GOT3 (cell line): Measurements from ENCODE around the gene MEN1.

Experiments
- DNase-seq: peaks from one replicate; lab custom pipeline; 2025; ENCODE audit warnings: mixed read lengths; lab: John Stamatoyannopoulos, UW

Gene MEN1

DNA sequence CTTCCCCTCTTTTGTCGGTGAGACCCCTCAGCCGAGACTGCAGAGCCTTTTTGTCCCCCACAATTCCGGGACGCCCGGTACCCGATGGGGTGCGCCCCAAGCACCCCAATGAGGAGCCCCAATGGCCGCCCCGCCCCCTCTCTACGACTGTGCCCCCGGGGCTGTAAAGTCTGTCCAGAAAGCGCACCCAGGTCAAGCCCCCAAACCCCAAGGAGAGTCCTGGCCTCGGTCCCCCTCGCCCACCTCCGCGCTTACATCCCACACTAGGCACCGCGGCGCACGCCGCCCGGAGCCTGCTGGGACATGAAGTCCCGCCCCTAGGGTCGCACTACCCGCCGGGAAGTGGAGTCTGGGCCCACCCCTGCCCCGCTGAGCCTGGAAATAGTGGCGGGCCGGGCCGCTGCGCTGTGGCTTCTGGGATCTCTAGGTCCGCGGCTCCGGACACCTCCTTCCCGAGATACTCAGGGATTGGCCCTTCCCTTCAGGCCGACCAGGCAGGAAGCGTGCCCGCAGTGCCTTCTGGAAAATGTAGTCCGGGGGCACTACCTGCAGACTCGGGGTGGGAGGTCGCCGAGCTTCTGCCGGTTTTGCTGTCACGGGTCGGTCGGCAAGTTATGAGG, at the start of gene MEN1:
Gene MEN1, minus strand, starts transcription at position 281 of the 620 bp plus-strand sequence. CDS start 442 bp downstream, outside the sequence.
- peak; percentile 41 for DNase-seq

DNA sequence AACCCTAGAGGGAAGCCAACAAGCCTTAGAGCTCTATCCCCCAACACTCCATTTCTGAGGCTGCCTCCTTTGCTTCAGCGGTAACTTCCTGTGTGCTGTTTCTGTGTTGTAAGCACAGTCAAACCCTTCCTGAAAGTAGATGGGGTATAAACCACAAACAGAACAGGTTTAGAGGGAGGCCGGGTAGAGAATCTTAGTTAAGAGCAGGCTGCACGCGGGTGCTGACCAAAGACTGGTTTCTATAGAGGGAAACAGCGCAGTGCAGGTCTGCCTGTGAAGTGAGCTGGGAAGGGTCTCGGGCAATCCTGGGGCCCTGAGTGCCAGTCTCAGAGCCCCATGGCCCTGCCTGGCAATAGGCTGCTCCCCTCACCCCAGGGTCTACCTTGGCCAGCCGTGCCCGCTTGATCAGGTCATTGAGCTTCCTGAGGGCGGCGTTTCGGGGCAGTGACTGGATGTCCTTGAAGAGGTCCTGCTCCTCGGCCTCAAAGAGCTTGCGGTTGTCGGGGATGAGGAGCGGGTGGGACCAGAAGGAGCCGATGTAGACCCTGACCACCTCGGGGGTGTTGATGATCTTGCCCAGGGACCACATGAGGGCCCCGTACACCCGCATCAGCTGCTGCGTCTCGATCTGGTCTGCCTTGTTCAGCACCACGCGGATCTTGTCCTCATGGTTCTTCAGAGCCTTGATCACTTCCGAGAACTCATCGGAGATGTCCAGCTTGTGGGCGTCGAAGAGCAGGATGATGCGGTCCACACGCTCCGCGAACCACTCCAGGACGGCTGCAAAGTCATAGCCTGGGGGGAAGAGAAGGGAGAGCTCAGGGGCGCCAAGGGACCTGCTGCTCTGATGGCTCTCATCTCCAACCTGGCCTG, 49.4 kb upstream of the MEN1 start:
- DNase-seq: no peak

DNA sequence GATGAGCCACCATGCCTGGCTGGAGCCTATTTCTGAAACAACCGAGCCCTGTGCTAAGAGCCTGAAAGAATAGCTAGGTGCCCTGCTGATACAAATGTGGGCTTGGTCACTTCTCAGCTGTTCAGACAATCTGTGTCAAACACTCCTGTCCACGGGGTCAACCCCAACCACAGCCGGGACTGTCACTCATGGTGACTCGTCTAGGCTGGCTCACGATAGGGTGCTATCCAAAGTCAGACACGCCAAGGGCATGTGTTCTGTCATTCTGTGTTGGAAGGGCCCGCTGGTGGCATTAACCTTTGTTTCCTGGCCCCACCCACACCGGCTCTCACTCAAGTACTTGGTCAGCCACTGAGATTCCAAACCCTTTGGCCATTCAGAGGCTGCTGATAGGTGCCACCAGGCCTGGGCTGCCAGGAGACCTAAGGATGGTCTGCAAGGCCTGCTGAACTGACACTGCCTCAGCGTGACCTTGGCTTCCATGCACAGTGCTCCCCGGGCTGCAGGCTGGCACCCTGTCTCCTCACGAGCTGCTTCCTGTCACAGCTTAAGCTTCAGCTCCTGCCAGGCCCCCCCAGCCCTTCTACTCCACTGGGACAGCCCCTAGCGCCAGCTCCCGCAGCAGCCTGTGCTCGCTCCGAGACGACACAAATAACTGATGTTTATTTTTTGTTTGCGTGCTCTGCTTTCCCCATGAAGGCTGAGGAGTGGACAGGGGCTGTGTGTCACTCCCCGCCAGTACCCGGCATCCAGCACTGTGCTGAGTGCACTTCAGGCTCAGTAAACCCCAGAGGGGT, 48.3 kb upstream of the MEN1 start:
- no peak for DNase-seq

DNA sequence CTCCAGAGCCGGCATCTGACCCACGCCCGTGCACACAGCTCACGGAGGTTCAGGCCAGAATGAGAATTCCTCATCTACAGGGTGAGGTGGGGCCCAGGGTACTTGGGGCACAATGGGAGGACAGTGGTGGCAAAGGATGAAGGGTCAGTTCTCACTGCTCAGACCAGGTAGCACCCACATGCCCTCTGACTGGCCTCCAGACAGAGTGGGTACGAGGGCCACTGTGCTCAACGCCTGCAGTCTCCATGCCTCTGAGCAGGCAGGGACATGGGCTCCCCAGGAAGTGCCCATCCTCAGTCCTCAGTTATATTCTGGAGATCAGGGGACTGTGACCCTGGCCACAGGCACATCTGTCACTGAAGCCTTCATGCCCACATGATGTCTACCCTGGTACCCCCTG, 47.1 kb upstream of the MEN1 start:
- DNase-seq: no peak

DNA sequence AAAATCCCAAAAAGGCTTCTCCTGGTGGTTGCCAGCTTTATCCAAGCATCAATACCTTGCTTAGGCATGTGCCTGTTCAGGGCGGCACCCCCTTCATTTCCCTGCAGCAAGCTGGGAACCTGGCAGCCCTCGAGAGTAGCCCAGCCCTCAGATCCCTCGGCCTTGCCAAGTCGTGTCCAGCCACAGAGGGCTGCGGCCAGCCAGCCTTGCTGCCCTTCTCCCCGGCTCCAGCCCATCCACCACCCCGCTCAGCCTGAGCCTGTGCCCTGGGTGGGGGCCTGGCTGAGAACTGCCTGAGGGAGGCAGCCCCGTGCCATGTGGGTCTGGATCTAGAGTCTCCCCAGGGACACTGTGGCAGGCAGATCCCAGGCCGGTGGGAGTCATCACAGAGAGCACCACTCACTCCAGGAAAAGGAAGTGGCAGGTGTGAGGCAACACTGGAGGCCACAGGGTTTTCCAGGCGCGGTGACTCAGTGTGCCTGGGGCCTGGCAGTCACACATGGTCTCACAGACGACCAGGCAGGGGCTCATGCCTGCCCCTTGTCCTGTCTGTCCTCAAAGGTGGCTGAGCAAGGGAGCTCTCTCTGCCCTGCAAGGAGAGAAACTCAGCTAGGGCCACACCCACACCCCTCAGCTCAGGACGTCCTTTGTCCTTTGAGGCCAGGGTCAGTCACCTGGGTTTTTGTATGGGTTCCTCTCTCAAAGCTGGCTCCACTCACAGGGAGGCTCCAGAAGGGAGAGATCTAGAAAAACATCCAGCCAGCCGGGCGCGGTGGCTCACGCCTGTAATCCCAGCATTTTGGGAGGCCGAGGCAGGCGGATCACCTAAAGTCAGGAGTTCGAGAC, 46.3 kb upstream of the MEN1 start:
- DNase-seq: no peak

DNA sequence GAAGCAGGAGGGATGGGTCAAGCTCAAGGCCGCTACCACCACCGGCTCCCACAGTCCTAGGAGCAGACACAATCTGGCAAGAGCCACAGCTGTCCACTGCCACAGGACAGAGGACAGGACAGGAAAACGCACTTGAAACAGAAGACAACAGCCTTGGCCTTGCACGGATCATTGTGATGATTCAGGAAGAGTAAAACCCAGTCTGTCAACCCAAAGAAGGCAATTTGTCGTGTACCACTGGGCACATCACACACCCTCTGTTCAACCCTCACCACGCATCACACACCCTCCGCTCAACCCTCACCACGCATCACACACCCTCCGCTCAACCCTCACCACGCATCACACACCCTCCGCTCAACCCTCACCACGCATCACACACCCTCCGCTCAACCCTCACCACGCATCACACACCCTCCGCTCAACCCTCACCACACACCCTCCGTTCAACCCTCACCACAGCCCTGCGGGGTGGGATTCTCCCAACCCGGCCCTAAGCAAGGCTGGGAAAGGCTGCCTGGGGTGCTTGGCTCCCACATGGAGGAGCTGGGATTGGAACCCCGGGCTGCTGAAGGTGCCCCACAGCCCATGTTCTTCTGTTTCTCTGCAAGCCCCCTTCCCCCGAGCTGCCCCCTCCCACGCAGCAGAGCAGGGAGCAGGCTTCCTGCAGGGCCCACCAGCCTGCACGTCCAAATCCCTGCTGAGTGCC, 45.4 kb upstream of the MEN1 start:
- no peak for DNase-seq

DNA sequence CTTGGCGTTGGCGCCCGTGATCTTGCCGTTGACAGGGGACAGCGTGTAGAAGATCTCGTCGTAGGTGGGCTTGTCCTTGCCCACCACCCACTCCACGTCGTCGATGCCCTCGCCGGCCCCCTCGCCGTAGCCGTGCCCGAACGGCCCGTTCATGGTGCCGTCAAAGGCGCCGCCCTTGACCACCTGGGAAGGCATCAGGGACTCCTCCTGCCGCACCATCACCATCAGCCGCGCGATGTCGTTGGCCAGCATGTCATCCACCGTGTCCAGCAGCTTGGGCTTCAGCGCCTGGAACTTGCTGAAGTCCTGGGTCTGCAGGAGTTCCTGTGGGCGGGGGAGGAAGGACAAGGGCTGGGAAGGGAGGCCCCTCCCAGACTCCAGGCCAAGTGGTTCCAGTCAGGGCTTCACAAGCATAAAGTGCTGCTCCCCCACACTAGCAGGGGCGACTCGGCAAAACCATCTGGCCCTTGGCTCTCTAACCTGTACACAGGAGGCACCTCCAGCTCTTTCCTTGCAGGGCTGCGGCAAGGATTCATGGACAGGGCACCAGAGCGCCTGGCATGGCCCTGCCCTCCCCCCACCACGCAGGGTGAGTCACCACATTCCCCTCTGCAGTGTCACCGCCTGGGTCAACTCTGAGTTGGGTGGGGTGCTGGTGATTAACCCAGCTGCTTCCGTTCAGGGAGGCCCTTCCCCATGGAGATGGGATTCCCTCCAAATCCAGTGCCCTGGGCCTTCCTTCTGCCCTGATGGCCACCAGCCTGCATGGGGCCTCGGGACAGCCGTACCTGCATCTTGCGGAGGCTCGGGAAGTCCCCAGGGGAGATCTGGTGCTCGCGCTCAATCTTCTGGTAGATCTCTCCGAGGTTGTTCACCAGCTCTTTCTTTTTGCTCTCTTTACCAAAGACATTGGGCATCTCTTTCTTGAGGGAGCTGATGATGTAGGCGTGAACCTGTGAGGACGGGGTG, 44.5 kb upstream of the MEN1 start:
- peak; percentile 55 for DNase-seq

DNA sequence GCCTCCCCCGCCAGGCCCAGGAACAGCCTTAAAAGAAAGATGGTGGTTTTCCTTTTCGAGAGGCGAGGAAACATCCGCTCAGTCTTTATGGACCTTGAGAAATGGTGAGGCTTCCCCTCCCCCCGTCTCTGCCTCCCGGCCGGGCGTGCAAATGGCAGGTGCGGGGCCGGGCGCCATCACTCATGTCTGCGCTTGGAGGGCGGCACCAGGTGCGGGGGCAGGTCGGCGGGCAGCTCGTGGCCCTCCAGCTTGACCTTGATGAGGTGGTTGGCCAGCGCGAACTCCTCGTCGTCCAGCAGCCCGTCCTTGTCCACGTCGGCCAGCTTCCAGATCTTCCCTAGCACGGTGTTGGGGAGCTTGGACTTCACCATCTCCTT, 43.8 kb upstream of the MEN1 start:
- no peak for DNase-seq

DNA sequence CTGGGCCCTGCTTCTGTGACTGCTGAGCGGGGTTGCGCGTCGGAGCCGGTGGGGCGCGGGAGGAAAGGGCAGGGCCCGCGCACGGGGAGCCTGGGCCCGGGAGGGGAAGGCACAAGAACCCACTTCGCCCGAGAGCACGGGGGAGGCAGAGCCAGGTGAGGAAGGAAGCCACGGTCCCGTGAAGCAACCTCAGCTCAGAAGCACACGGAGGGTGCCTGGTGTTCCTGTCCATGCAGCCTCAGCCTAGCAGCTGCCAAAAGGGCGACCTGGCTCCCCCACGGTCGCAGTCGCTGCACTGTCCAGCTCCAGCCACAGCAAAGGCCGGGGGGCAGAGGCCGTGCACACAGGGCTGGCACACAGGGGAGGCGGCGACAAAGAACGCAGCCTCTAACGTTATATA, 43.4 kb upstream of the MEN1 start:
- no peak for DNase-seq

DNA sequence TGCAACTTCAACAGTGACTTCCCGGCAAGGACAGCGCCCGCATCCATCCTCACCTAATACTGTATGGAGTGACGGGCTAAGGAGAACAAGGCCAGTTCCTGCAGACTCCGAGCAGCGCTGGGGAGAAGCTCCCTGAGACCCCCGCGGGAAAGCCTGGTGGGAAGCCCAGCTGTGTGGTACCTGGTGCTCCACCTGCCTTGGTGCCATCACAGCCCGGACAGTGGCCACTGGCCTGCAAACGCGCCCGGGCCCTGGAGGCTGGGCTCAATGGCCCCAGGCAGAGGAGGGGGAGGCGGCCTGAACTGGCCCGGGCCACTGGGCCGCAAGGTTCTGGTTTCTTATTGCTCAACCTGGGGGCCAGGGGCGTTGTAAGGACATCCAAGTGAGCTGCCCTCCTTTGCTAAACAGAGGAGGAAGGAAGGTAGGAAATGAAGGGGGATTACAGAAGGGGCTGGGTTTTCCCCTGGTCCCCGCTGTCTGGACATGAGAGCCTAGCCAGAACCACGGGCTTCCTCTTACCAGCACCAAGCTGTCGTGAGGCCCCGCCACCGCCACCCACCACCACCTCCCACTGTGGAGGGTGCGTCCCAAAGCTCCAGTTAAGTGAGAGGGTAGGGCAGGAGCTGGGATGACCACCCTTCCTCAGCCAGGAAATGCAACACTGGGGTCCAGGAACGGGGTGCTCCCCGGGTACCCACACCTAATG, 42.6 kb upstream of the MEN1 start:
- no peak for DNase-seq

DNA sequence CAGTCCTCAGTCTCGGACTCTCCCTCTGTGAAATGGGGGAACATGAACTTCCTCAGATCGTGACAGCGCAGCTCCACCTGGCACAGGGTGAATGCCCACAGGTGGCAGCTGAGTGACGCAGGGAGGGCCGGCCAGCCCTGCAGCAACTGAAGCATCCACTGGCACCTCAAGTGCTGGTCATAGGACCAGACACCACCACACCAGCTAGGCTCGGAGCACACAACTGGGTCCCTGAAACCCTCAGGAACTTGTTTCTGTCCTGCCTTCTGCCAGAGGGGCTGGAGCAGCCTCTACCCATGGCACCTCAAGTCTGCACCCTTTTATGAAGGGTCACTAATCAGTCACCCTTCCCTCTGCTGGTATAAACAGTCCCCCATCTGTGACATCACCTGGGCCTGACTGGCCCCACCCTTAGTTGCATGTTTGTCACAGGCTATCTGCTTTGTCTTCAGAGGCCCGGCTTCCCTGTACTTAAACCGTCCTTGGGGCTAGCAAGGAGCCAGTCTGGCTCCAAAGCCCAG, 41.5 kb upstream of the MEN1 start:
- no peak for DNase-seq

DNA sequence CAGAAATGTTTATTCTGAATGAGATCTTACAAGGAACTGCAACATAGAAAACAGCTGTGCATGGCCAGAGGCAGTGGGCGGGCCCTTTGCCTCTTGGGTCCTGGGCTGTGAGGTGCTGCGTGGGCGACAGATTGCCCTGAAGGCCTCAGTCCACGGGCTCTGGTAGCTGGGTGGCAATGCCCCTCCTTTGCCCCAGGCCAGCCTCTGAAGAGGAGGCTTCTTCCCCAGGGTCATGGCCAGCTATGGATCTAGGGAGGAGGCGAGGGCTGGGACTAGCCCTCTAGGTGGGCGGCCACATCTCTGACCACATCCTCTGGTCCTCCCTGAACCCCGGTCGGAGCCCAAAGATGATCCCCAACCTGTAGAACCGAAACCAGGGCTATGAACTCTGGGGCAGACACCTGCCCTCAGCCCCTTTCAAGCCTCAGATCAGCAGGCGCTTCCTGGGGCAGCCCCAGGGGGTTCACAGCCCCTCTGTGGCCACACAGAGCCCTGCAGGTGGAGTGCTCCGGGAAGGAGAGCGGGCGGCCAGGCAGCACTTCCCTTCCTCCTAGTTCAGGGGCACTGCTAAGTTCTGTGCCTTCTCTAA, 40.7 kb upstream of the MEN1 start:
- DNase-seq: no peak

DNA sequence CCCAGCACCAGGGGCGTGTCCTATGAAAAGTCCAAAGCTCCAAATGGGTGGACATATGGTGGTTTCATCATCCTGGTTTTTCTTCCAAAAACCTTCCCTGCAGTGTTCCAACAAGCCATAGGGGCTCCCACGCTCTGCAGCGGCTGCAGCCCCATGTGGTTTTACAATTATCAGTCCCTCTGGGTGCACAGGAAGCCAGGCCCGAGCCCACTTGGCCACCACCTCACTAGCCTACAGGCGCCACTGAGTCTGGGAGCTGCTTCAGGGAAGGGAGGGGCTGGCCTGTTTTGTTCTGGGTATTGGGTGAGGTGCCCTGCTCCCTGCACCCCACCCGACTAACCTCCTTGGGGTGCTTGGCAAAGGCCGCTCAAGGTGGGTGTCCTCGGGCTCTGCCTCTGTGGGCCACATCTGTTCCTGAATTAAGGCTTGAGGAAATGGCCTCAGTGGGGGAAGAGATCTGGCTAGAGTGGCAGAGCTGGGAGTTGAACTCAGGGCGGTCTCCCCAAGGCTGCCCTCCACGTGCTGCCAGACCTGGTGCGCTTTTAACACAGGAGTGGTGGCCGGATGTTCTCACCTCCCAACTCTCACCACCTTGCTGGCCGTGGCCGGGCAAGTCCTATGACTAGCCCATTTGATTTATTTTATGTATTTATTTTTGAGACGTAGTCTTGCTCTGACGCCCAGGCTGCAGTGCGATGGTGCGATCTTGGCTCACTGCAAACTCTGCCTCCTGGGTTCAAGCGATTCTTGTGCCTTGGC, 39.4 kb upstream of the MEN1 start:
- no peak for DNase-seq

DNA sequence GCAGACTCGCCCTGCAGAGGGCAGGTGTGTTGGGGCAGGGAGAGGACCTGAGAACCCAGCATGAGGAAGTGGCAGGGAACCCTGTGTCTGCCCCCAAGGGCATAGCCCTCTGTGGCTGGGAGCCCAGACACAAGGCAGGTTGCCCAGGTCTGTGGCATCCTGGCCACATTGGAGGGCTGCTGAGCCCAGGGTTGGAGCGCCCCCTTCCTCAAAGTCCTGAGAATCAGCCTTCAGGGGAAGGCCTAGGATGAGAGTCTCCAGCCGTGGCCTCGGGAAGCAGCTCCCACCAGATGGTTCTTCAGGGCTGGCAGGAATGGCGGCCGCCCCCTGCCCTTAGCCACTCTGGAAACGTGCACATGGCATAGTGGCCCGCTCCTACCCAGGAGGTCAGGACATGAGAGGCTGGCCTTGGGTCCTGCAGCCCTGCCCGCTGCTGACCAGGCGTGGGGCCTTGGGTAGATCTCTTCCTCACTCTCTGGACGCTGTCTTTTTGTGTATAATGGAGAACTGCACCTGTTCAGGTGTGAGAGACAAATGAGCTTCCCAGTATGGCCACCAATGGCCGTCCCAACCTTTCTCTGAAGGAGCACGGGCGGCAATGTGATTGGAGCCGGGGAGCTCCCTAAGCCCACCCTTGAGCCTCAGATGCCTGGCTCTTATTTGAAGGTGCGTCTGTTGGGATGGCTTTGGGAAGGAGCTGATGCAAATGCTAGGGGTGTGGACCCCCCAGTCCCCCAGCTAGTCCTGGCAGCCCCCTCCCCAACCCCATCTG, 38.7 kb upstream of the MEN1 start:
- no peak for DNase-seq

DNA sequence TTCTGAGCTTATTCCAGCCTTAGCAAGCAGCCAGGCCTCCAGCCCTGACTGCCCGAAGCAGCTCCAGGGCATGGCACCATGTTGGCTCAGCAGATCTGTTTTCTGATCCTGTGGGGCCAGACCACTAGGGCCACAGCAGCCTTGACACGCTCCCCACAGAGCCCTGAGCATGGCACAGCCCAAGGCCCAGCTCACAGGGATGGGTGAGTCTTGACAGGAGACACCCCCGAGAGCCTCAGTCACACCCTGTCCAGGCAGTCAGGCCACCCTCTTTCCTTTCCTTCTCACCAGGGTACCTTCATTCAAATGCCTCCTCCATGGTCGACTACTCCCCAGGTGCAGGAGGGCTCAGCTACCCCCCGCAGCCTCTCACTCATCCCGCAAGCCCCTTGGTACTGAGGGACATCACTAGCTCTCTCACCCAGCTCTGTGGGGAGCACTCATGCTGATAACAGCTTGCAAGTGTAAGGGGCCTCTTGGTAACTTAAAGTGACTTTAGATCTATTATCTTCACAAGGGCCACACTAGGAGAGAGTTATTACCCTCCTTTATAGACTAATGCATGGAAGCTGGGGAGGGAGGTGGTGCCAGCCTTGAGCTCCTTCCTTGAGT, 38.0 kb upstream of the MEN1 start:
- DNase-seq: no peak

DNA sequence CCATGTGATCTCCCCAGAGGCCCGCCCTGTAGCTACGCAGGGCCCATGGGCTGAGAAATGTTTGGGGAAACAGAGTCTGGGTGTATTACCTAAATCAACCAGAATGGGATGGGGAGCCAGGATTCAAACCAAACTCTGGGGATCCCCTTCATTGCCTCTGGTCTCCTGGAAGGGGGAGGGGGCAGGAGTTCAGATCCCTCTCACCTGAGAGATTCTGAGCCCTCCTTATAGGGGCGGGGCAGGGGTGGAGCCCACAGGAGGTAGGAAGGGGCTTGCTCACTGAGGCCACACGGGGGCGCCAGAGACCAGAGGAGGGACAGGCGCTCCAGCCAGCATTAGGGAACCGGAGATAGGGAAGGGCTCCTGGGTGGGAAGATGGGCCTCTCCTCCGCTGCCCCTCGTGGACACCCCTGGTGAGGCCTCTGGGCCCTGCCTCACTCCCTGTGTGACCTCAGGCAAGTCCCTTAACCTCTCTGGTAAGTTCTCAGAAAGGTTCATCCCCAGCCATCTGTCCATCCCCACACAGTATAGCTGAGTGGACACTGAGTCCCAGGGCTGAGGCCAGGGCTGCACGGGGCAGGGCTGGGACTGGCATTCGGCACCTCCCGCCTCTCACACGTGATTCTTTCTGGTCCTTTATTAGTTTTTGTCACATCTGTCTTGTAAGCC, 36.8 kb upstream of the MEN1 start:
- peak; percentile 43 for DNase-seq
